Skeletal muscle satellite cell (primary cell): ENCODE results near the gene TGIF1.

Experiments used
- H3K27me3 ChIP-seq: 2 replicates; pipeline ENCODE4 v1.7.0; 2013; ENCODE audit warnings: low read length; ENCODE audit not compliant: control insufficient read depth, insufficient read depth
- H3K36me3 ChIP-seq: 2 replicates; pipeline ENCODE4 v1.7.0; 2013; ENCODE audit warnings: mild to moderate bottlenecking, control low read depth, low read length; ENCODE audit not compliant: insufficient read depth
- H3K4me1 ChIP-seq: 2 replicates; pipeline ENCODE4 v1.7.0; 2013; ENCODE audit warnings: low read length; ENCODE audit not compliant: control insufficient read depth, insufficient read depth
- H3K4me2 ChIP-seq: 2 replicates; pipeline ENCODE4 v1.7.0; 2013; ENCODE audit warnings: mild to moderate bottlenecking, low read length
- H3K4me3 ChIP-seq: 2 replicates; pipeline ENCODE4 v1.7.0; 2013; ENCODE audit warnings: low read length
- H3K9ac ChIP-seq: 2 replicates; pipeline ENCODE4 v1.7.0; 2013; ENCODE audit warnings: mild to moderate bottlenecking, low read depth, low read length, moderate library complexity
- H3K9me3 ChIP-seq: replicated peaks from 2 replicates; pipeline ENCODE4 v1.7.0; 2013; ENCODE audit warnings: mild to moderate bottlenecking, control low read depth, low read length

The TGIF1 gene

GRCh38 chr18:3451183-3451988 is 1.4 kb downstream of the TGIF1 start:
- Histone ChIP-seq H3K4me1 (peaks cover 37% of the 10 kb centered on the region), H3K9me3 (no peaks in the 10 kb centered on the region), H3K4me3 (peak overlapping the region; percentile 85), H3K36me3 (peaks cover 10% of the 10 kb centered on the region), H3K9ac (peak overlapping the region; percentile 99), H3K27me3 (no peaks in the 10 kb centered on the region), H3K4me2 (peak overlapping the region; percentile 90)

GRCh38 chr18:3451989-3452749 is 2.2 kb downstream of the TGIF1 start:
- Histone ChIP-seq H3K4me3 (peak overlapping the region; percentile 85), H3K4me2 (peak overlapping the region; percentile 90), H3K9ac (peak overlapping the region; percentile 99), H3K4me1 (peaks cover 37% of the 10 kb centered on the region), H3K27me3 (no peaks in the 10 kb centered on the region), H3K9me3 (no peaks in the 10 kb centered on the region), H3K36me3 (peaks cover 18% of the 10 kb centered on the region)

- Histone ChIP-seq H3K36me3 (peaks cover 24% of the 10 kb centered on the region), H3K9me3 (no peaks in the 10 kb centered on the region), H3K4me2 (peak overlapping the region; percentile 90), H3K9ac (peak overlapping the region; percentile 99), H3K4me3 (peak overlapping the region; percentile 85), H3K4me1 (peaks cover 38% of the 10 kb centered on the region), H3K27me3 (no peaks in the 10 kb centered on the region)
Measured at GRCh38 chr18:3452750-3453539, 3.0 kb downstream of the TGIF1 start.

- peaks cover 46% of the 10 kb centered on the region for H3K4me1 ChIP-seq
Measured at GRCh38 chr18:3453540-3454364, 3.8 kb downstream of the TGIF1 start.

GRCh38 chr18:3454365-3455089 is 4.6 kb downstream of the TGIF1 start:
- Histone ChIP-seq H3K4me1 (peaks cover 54% of the 10 kb centered on the region), H3K36me3 (peaks cover 39% of the 10 kb centered on the region), H3K9me3 (no peaks in the 10 kb centered on the region), H3K9ac (peak overlapping the region; percentile 99), H3K27me3 (no peaks in the 10 kb centered on the region), H3K4me2 (peak overlapping the region; percentile 90), H3K4me3 (peak overlapping the region; percentile 85)

More at GRCh38 chr18:3453540-3454364, 3.8 kb downstream of the TGIF1 start:
- H3K36me3 ChIP-seq = peaks cover 32% of the 10 kb centered on the region
- peak overlapping the region; percentile 90 for H3K4me2 ChIP-seq
- no peaks in the 10 kb centered on the region for H3K9me3 ChIP-seq
- H3K4me3 ChIP-seq = peak overlapping the region; percentile 85
- H3K27me3 ChIP-seq = no peaks in the 10 kb centered on the region
- H3K9ac ChIP-seq = peak overlapping the region; percentile 99

- peak overlapping the region; percentile 85 for H3K4me3 ChIP-seq
- H3K9ac ChIP-seq = peak overlapping the region; percentile 99
- H3K4me1 ChIP-seq = peaks cover 56% of the 10 kb centered on the region
Measured at GRCh38 chr18:3455090-3455635, 5.2 kb downstream of the TGIF1 start.

GRCh38 chr18:3455907-3456685 is 6.1 kb downstream of the TGIF1 start:
- H3K9me3 ChIP-seq = no peaks in the 10 kb centered on the region
- no peaks in the 10 kb centered on the region for H3K27me3 ChIP-seq
- peak overlapping the region; percentile 99 for H3K9ac ChIP-seq
- H3K4me2 ChIP-seq = peak overlapping the region; percentile 90
- H3K4me1 ChIP-seq = peaks cover 56% of the 10 kb centered on the region
- H3K4me3 ChIP-seq = peak overlapping the region; percentile 85
- H3K36me3 ChIP-seq = peaks cover 50% of the 10 kb centered on the region

More at GRCh38 chr18:3455090-3455635, 5.2 kb downstream of the TGIF1 start:
- H3K36me3 ChIP-seq = peaks cover 42% of the 10 kb centered on the region
- no peaks in the 10 kb centered on the region for H3K27me3 ChIP-seq
- H3K4me2 ChIP-seq = peak overlapping the region; percentile 90
- no peaks in the 10 kb centered on the region for H3K9me3 ChIP-seq

- Histone ChIP-seq H3K9me3 (no peaks in the 10 kb centered on the region), H3K4me2 (peak overlapping the region; percentile 90), H3K4me1 (peaks cover 56% of the 10 kb centered on the region), H3K9ac (peak overlapping the region; percentile 99), H3K27me3 (no peaks in the 10 kb centered on the region), H3K36me3 (peaks cover 54% of the 10 kb centered on the region), H3K4me3 (no peak overlapping the region)
Measured at GRCh38 chr18:3456686-3457069, 6.7 kb downstream of the TGIF1 start.

GRCh38 chr18:3457261-3457724 is 7.3 kb downstream of the TGIF1 start:
- H3K4me1 ChIP-seq = peaks cover 60% of the 10 kb centered on the region
- H3K27me3 ChIP-seq = no peaks in the 10 kb centered on the region
- H3K4me3 ChIP-seq = no peak overlapping the region
- H3K36me3 ChIP-seq = peaks cover 55% of the 10 kb centered on the region
- H3K9me3 ChIP-seq = no peaks in the 10 kb centered on the region
- H3K9ac ChIP-seq = peak overlapping the region; percentile 99
- peak overlapping the region; percentile 90 for H3K4me2 ChIP-seq
